Activated CD4-positive, alpha-beta T cell treated with anti-CD3 and anti-CD28 coated beads for 36 hours (primary cell): ENCODE data around the gene ADGRD1. TPM values are rescaled to one million over a fixed set of nuclear protein-coding genes. Genes with fewer than 3 reads are reported as not detected.
"Not testable (repeated sequence)": the region's sequence is repeated elsewhere in the genome, so short reads cannot be mapped to it uniquely, and the experiment has no call there.

ENCODE experiments used
- ATAC-seq: fragments of 200-7000 bp; cut with Tn5 transposase; one replicate; pipeline ENCODE4 v1.10.0; 2021; ENCODE audit warnings: mild to moderate bottlenecking, moderate library complexity
- CTCF ChIA-PET: fragments of 350-600 bp; sonication (Branson Sonifier 250); formaldehyde crosslinking; loops from one replicate; lab custom pipeline; 2021; ENCODE audit warnings: antibody characterized with exemption; lab: Charles Lee
- POLR2A ChIA-PET: fragments of 350-600 bp; sonication (Branson Sonifier 250); formaldehyde crosslinking; loops from one replicate; lab custom pipeline; 2021; ENCODE audit warnings: antibody characterized with exemption, inconsistent platforms; lab: Charles Lee
- DNase-seq: peaks from one replicate; pipeline ENCODE4 v3.0.0-alpha.2; 2020
- H3K27ac Mint-ChIP-seq: one replicate; pipeline ENCODE4 v1.8.0; 2021; ENCODE audit warnings: mixed read lengths
- H3K27me3 Mint-ChIP-seq: one replicate; pipeline ENCODE4 v1.8.0; 2021; ENCODE audit warnings: mixed read lengths
- H3K36me3 Mint-ChIP-seq: one replicate; pipeline ENCODE4 v1.8.0; 2021; ENCODE audit warnings: low read depth, mixed read lengths
- H3K4me1 Mint-ChIP-seq: one replicate; pipeline ENCODE4 v1.8.0; 2021; ENCODE audit warnings: mixed read lengths
- H3K4me3 Mint-ChIP-seq: one replicate; pipeline ENCODE4 v1.8.0; 2021; ENCODE audit warnings: mild to moderate bottlenecking, moderate library complexity, mixed read lengths
- H3K9me3 Mint-ChIP-seq: one replicate; pipeline ENCODE4 v1.8.0; 2021; ENCODE audit warnings: low read depth, mixed read lengths
- intact Hi-C, 2 experiments: fragments of 100-400 bp; cut with DNase I in 1 of 2; cut with micrococcal nuclease in 1 of 2; formaldehyde crosslinking; loops; one replicate each; pipeline versions ENCODE4 v1.14.2 to v1.15.1; 2022 to 2024; cut with DNase I, micrococcal nuclease
- total RNA-seq, 2 experiments: library from RNA; stranded (reverse); gene quantifications; one replicate each; pipeline ENCODE4 v1.2.3, GENCODE V29; 2021

The ADGRD1 gene
- total RNA-seq, 2 experiments from 2014 or later: 1.8 to 2.3 TPM

DNA sequence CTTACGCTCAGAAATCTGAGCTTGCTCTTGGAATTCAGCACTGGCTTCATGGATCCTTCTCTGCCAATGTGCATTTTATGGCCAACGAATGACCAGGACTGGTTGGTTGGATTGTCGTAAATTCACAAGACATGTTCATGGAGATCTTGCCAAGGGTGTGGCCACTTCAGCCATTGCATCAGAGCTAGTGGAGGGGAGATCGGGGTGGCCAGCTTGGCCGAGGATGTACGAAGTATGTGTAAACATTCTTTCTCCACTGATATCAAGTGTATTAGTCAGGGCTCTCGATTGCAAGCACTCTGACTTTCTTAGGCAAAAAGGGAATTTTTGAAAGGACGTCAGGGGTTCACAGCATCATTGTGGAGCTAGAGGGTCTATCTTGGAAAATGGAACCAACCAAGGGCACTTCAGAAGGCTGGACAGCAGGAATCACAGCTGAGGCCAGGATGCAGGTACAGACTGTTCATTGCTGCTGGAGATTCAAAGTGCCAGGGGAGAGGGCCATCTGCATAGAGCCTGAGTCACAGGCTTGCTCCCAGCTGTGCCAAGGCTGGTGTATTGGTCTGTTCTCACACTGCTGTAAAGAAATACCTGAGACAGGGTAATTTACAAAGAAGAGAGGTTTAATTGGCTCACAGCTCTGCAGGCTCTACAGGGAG, 32.9 kb upstream of the ADGRD1 start:
- POLR2A ChIA-PET: no interaction called here

DNA sequence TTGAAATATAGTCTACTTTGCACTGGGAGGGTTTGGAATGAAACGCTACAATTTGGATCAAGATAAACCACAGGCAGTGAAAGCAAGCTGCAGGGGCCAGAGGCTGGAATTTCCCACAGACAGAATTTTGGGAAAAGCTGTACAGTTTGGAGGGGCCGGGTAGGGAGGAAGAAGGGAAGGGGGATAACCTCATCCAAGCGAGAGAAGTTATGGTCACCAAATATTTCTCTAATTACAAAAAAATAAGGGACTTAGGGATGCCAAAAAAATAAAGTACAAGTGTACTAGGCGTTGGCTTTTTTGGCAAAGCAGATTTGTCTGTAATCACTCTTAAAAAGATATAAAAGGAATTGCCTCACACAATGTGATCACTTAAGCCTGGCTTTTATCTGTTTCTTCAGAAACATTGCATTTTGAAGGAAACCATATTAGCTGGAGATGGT, 31.2 kb upstream of the ADGRD1 start:
- Mint-ChIP-seq H3K27me3 (peaks cover 35% of the 10 kb centered on the region), H3K4me1 (no peaks in the 10 kb centered on the region), H3K27ac (no peak overlapping the region), H3K9me3 (no peaks in the 10 kb centered on the region), H3K36me3 (no peaks in the 10 kb centered on the region), H3K4me3 (no peak overlapping the region)
- DNase-seq (no peak), ATAC-seq (no peak)
- CTCF ChIA-PET: no interaction called here
- intact Hi-C loops: no loop called here
- POLR2A ChIA-PET: no interaction called here

More for the DNA sequence above, 32.9 kb upstream of the ADGRD1 start:
- CTCF ChIA-PET: interaction anchor here (0.8 kb wide), 1 partner anchor 12 kb away, joined by 3 read pairs; no protein-coding TSS in a partner anchor
- Mint-ChIP-seq H3K27me3 (peaks cover 43% of the 10 kb centered on the region), H3K4me3 (no peak overlapping the region), H3K4me1 (no peaks in the 10 kb centered on the region), H3K36me3 (no peaks in the 10 kb centered on the region), H3K27ac (no peak overlapping the region), H3K9me3 (no peaks in the 10 kb centered on the region)
- intact Hi-C loops: no loop called here
- no peak for ATAC-seq
- DNase-seq: no peak

DNA sequence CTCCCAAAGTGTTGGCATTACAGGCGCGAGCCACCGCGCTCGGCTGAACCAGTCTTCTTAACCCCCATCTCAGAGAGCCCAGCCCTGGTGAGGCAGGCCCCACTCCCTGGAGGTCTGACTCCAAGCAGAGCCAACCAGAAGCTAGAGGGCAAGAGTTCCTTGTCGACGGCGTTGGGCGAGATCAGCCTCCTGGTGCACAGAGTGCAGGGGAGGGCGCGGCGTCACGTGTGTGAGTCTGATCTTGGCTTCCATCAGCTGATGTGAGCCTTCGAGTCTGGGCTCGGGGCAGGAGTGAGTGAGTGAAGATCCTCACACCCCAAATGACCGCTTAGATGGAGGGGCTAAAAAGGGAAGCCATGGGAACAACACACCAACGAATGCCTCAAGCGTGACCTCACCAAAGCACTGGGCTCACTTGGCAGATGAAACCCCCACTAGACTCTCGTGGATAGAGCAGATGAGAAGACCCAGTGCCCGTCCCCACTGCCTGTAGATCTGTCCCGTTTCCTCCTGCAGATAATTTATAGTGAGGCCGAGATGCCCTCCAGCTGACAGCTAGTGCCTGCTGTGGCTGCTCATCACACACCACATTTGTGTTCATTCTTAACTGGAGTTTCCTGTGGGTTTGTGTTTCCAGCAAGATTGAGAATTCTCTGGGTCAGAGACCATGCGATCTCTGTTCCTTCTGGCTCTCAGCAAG, 28.6 kb upstream of the ADGRD1 start:
- POLR2A ChIA-PET: no interaction called here
- intact Hi-C loops: no loop called here
- H3K9me3 Mint-ChIP-seq: no peaks in the 10 kb centered on the region
- DNase-seq (no peak), ATAC-seq (no peak)
- no peaks in the 10 kb centered on the region for H3K4me1 Mint-ChIP-seq
- peaks cover 35% of the 10 kb centered on the region for H3K27me3 Mint-ChIP-seq
- no peak overlapping the region for H3K4me3 Mint-ChIP-seq
- no peak overlapping the region for H3K27ac Mint-ChIP-seq
- no peaks in the 10 kb centered on the region for H3K36me3 Mint-ChIP-seq
- CTCF ChIA-PET: interaction anchor here (0.6 kb wide), 1 partner anchor 194 kb away, joined by 3 read pairs; no protein-coding TSS in a partner anchor

DNA sequence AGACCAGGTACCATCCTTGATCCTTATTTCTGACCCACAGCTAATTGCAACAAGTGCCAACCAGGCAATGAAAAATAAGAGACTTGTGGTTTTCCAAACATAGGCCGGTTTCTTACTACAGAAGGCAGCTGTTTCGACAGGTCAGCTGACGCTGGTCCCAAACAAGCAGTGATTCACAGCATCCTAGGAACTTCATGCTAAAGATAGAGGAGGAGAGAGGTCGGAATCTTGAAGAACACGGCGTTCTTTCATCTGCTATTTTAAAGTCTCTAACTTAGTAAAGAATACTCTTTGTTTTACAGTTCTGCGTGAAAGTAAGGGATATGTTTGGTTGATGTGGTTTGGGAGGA, 28.1 kb upstream of the ADGRD1 start:
- intact Hi-C loops: no loop called here
- H3K27ac Mint-ChIP-seq: no peak overlapping the region
- H3K27me3 Mint-ChIP-seq: peaks cover 31% of the 10 kb centered on the region
- no peaks in the 10 kb centered on the region for H3K4me1 Mint-ChIP-seq
- ATAC-seq: no peak
- POLR2A ChIA-PET: no interaction called here
- H3K9me3 Mint-ChIP-seq: no peaks in the 10 kb centered on the region
- H3K36me3 Mint-ChIP-seq: no peaks in the 10 kb centered on the region
- CTCF ChIA-PET: no interaction called here
- no peak for DNase-seq
- no peak overlapping the region for H3K4me3 Mint-ChIP-seq

DNA sequence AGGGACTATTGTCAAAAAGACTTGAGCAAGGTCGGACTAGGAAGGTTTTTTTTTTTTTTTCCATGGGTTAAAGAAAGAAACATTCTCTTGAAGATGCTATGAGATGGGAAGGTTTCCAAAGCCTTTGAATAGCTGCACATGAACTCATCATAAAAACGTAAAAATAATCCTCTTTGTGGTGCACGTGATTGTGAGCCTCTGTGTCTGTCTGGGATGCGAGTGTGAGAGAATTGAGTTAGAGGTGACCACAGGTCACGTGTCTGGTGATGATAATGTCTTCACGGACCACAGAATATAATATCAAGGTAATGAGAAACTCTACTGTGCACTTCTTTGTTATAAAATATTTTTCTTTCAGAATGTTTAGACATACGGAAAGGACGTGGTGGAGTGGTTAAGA, 24.3 kb upstream of the ADGRD1 start:
- CTCF ChIA-PET: no interaction called here
- H3K9me3 Mint-ChIP-seq: no peaks in the 10 kb centered on the region
- H3K27me3 Mint-ChIP-seq: peaks cover 36% of the 10 kb centered on the region
- H3K4me3 Mint-ChIP-seq: no peak overlapping the region
- intact Hi-C loops: no loop called here
- H3K4me1 Mint-ChIP-seq: no peaks in the 10 kb centered on the region
- POLR2A ChIA-PET: no interaction called here
- H3K27ac Mint-ChIP-seq: no peak overlapping the region
- DNase-seq: no peak
- ATAC-seq: no peak
- no peaks in the 10 kb centered on the region for H3K36me3 Mint-ChIP-seq

DNA sequence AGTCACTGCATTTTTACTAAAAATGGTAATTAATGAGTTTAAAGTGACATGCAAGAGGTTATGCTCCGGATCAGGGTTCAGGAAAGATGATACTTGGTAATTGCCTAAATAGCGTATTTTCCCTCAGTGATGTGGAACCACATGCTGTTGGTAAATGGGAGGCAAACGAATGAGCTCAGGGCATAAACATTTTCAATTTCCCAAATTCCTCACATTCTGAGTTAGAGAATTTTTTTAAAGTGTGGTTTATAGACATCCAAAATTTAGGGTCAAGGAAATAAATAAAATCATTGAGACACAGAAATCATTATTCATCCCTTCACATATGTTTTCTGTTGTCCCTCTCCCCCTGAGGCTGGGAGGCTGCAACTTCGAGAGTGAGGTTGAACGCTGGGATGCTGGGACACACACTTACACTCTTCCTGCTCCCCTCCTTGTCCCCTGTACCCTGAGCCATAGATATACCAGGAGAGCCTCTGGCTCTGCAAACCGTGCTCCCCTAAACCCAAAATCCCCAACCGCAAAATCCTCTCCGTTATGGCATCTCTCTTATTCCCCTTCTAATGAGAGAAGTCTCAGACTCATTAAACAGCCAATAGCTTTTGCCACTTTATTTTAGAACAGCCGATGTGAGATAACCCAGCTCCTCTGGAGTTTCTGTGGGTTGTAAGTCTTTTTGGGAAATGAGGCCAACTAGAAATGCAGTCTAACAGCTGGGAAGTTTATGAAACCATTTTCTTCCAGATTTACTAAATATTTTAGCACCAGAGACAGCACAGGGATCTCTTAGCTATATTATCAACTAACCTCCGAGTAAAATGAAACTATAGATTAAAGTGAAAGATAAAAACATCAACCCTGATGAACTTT, 21.4 kb upstream of the ADGRD1 start:
- no peak overlapping the region for H3K4me3 Mint-ChIP-seq
- DNase-seq (no peak), ATAC-seq (no peak)
- H3K4me1 Mint-ChIP-seq: no peaks in the 10 kb centered on the region
- CTCF ChIA-PET: no interaction called here
- POLR2A ChIA-PET: no interaction called here
- no peak overlapping the region for H3K27ac Mint-ChIP-seq
- H3K36me3 Mint-ChIP-seq: no peaks in the 10 kb centered on the region
- intact Hi-C loops: no loop called here
- H3K27me3 Mint-ChIP-seq: peaks cover 38% of the 10 kb centered on the region
- H3K9me3 Mint-ChIP-seq: peaks cover 2% of the 10 kb centered on the region

DNA sequence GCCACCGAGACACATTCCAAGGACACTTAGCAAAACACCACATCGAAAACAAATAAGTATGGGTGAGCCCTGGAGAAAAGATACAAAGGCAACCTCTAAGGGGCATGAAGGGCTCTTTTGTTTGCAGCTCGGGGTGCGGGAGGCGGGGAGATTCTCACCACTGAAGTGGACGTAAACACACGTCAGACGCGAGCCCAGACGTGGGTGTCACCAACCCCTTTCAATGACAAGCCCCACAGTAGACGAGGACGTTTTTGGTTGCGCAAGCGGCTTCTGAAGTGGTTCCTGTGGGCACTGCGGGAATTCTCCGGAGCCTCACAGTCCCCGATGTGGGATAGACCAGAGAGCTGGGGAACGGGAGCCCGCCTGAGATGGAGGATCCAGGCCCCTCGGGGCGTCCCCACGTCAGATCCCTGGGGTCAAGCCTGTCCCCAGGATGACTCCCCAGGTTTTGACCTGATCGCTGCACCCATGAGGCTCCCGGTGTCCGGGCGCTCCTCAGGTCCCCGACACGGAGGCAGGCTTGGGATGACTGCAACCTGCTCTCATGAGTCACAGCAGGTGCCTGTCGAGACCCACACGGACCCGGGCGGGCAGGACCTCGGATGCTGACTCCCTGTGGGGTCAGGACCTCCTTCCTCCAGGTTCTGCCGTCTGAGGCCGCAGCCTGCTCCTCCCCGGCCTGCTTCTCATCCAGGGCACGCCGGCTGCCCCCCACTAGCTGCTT, 20.3 kb upstream of the ADGRD1 start:
- no peak for DNase-seq
- no peaks in the 10 kb centered on the region for H3K4me1 Mint-ChIP-seq
- no peak for ATAC-seq
- no peaks in the 10 kb centered on the region for H3K36me3 Mint-ChIP-seq
- peaks cover 2% of the 10 kb centered on the region for H3K9me3 Mint-ChIP-seq
- POLR2A ChIA-PET: no interaction called here
- no peak overlapping the region for H3K27ac Mint-ChIP-seq
- intact Hi-C loops: no loop called here
- peaks cover 32% of the 10 kb centered on the region for H3K27me3 Mint-ChIP-seq
- CTCF ChIA-PET: no interaction called here
- no peak overlapping the region for H3K4me3 Mint-ChIP-seq

DNA sequence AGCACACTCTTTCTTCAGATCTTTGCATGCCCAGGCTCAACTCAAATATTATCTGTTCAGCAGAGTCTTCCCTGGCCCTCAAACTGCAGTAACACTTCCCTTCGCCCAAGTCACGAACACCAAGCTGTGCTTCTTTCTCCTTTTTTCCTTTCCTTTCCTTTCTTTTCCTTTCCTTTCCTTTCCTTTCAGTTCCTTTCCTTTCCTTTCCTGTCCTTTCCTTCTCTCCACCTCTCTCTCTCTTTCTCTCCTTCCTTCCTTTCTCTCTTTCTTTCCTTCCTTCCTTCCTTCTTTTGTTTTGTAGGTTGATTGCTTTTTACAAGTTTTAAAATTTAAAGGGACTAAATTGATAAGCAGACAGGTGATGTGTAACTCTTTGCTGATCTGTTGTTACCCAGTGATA, 19.0 kb upstream of the ADGRD1 start:
- no peaks in the 10 kb centered on the region for H3K4me1 Mint-ChIP-seq
- CTCF ChIA-PET: no interaction called here
- ATAC-seq: no peak
- H3K27me3 Mint-ChIP-seq: peaks cover 26% of the 10 kb centered on the region
- no peaks in the 10 kb centered on the region for H3K36me3 Mint-ChIP-seq
- DNase-seq: no peak
- H3K4me3 Mint-ChIP-seq: no peak overlapping the region
- POLR2A ChIA-PET: interaction anchor here (0.6 kb wide), 1 partner anchor 57 kb away, joined by 3 read pairs; no protein-coding TSS in a partner anchor
- peaks cover 4% of the 10 kb centered on the region for H3K9me3 Mint-ChIP-seq
- H3K27ac Mint-ChIP-seq: no peak overlapping the region
- intact Hi-C loops: no loop called here

DNA sequence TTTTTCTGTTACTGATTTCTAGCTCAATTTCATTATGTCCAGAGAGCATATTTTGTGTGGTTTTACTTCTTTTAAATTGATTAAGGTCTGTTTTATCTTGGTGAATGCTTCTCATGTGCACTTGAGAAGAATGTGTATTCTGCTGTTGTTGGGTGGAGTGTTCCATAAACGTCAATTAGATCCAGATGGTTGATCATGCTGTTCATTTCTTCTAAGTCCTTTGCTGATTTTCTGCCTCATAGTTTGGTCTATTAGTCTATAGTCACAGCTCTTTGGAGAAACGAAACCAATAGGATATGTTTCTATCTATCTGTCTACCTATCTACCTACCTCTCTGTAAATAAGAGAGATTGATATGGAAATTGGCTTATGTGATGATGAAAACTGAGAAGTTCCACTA, 17.1 kb upstream of the ADGRD1 start:
- ChIA-PET CTCF (no interaction called here), POLR2A (no interaction called here)
- H3K27ac Mint-ChIP-seq: no peak overlapping the region
- no peak overlapping the region for H3K4me3 Mint-ChIP-seq
- DNase-seq (no peak), ATAC-seq (no peak)
- peaks cover 15% of the 10 kb centered on the region for H3K9me3 Mint-ChIP-seq
- peaks cover 25% of the 10 kb centered on the region for H3K27me3 Mint-ChIP-seq
- peaks cover 2% of the 10 kb centered on the region for H3K36me3 Mint-ChIP-seq
- H3K4me1 Mint-ChIP-seq: no peaks in the 10 kb centered on the region
- intact Hi-C loops: no loop called here

DNA sequence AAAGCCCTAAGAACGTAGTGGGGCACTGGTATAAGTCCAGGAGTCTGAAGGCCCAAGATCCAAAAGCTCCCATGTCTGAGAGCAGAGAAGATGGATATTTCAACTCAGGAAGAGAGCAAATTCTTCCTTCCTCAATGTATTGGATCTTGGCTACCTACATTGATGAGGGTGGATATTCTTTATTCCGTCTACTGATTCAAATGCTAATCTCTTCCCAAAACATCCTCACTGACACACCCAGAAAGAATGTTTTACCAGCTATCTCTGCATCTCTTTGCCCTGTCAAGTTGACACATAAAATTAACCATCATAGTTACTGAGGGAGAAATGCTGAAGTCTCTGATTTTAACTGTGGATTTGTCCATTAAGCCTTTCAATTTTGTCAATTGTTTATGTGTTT, 16.6 kb upstream of the ADGRD1 start:
- ChIA-PET CTCF (interaction anchor here (0.6 to 1.2 kb wide), 2 partner anchors 9 to 577 kb away, joined by 3 read pairs; no protein-coding TSS in a partner anchor), POLR2A (no interaction called here)
- ATAC-seq: no peak
- peaks cover 16% of the 10 kb centered on the region for H3K9me3 Mint-ChIP-seq
- H3K4me1 Mint-ChIP-seq: no peaks in the 10 kb centered on the region
- H3K36me3 Mint-ChIP-seq: peaks cover 2% of the 10 kb centered on the region
- no peak overlapping the region for H3K27ac Mint-ChIP-seq
- DNase-seq: no peak
- H3K27me3 Mint-ChIP-seq: peaks cover 25% of the 10 kb centered on the region
- no peak overlapping the region for H3K4me3 Mint-ChIP-seq
- intact Hi-C loops: no loop called here

DNA sequence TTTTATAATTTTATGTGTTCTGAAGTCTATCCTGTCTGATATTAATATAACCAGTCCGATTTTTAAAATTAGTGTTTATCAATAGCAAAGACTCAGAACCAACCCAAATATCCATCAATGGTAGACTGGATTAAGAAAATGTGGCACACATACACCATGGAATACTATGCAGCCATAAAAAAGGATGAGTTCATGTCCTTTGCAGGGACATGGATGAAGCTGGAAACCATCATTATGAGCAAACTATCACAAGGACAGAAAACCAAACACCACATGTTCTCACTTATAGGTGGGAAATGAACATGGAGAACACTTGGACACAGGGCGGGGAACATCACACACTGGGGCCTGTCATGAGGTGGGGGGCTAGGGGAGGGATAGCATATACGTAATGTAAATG, 16.2 kb upstream of the ADGRD1 start:
- H3K27ac Mint-ChIP-seq, H3K4me3 Mint-ChIP-seq, ATAC-seq, H3K4me1 Mint-ChIP-seq, intact Hi-C loops, POLR2A ChIA-PET, DNase-seq, H3K36me3 Mint-ChIP-seq: not testable (repeated sequence)
- CTCF ChIA-PET: interaction anchor here (0.6 to 1.2 kb wide), 2 partner anchors 9 to 577 kb away, joined by 3 read pairs; no protein-coding TSS in a partner anchor
- peaks cover 16% of the 10 kb centered on the region for H3K9me3 Mint-ChIP-seq
- H3K27me3 Mint-ChIP-seq: peaks cover 23% of the 10 kb centered on the region
